Stimulated activated CD8-positive, alpha-beta memory T cell treated with anti-CD3 and anti-CD28 coated beads, Interleukin-7, amount 100 ng/mL, for 1 hour (primary cell): Measurements from ENCODE around the gene PDPR.
"Not testable (repeated sequence)": the region's sequence is repeated elsewhere in the genome, so short reads cannot be mapped to it uniquely, and the experiment has no call there.

Experiments
- DNase-seq, 2 donors: peaks; one replicate each; pipeline ENCODE4 v3.0.0-alpha.2; 2020; ENCODE audit warnings: low read depth in 2 of 2

The PDPR gene

GRCh38 chr16:70162041-70162451 is 47.9 kb downstream of the PDPR start:
- no peak for DNase-seq

GRCh38 chr16:70163596-70163995 is 49.5 kb downstream of the PDPR start:
- DNase-seq, result no peak

GRCh38 chr16:70166688-70167087 is 52.6 kb downstream of the PDPR start:
- DNase-seq, result not testable (repeated sequence)

GRCh38 chr16:70173212-70173837 is 59.2 kb downstream of the PDPR start, which contains the start of gene CLEC18C:
TSS of gene CLEC18C (plus strand) at chr16:70173787. CDS start at chr16:70174279, 492 bp downstream.
- not testable (repeated sequence) for DNase-seq

- DNase-seq, result not testable (repeated sequence)
Observed at GRCh38 chr16:70173916-70174315, 59.8 kb downstream of the PDPR start.

- DNase-seq, result not testable (repeated sequence)
Observed at GRCh38 chr16:70174387-70174932, 60.3 kb downstream of the PDPR start.

GRCh38 chr16:70187858-70188607 is 73.9 kb downstream of the PDPR start:
- not testable (repeated sequence) for DNase-seq

GRCh38 chr16:70188608-70188915 is 74.4 kb downstream of the PDPR start:
- DNase-seq, result not testable (repeated sequence)

GRCh38 chr16:70190574-70190973 is 76.4 kb downstream of the PDPR start:
- DNase-seq, result not testable (repeated sequence)

- DNase-seq, result not testable (repeated sequence)
Observed at GRCh38 chr16:70196683-70197300, 82.7 kb downstream of the PDPR start.

GRCh38 chr16:70197611-70198010 is 83.5 kb downstream of the PDPR start:
- not testable (repeated sequence) for DNase-seq

GRCh38 chr16:70198230-70198629 is 84.1 kb downstream of the PDPR start:
- DNase-seq, result not testable (repeated sequence)

- not testable (repeated sequence) for DNase-seq
Observed at GRCh38 chr16:70198666-70199065, 84.5 kb downstream of the PDPR start.

GRCh38 chr16:70199170-70199569 is 85.0 kb downstream of the PDPR start:
- not testable (repeated sequence) for DNase-seq

GRCh38 chr16:70200063-70200462 is 85.9 kb downstream of the PDPR start:
- DNase-seq, result not testable (repeated sequence)

- DNase-seq, result not testable (repeated sequence)
Observed at GRCh38 chr16:70203508-70203907, 89.4 kb downstream of the PDPR start.

- not testable (repeated sequence) for DNase-seq
Observed at GRCh38 chr16:70204010-70204409, 89.9 kb downstream of the PDPR start.

GRCh38 chr16:70204668-70205405 is 90.7 kb downstream of the PDPR start:
- DNase-seq, result not testable (repeated sequence)

- not testable (repeated sequence) for DNase-seq
Observed at GRCh38 chr16:70206382-70206781, 92.2 kb downstream of the PDPR start.
